HG03565 (cell line): ENCODE data around the gene COL27A1.
"Not testable (repeated sequence)": the region's sequence is repeated elsewhere in the genome, so short reads cannot be mapped to it uniquely, and the experiment has no call there.

Experiments used
- ATAC-seq: cut with Tn5 transposase; IDR thresholded peaks from one replicate; pipeline ENCODE4 v1.9.1; 2021; ENCODE audit warnings: mild to moderate bottlenecking, moderate library complexity; ENCODE audit not compliant: unreplicated experiment

The COL27A1 gene

DNA sequence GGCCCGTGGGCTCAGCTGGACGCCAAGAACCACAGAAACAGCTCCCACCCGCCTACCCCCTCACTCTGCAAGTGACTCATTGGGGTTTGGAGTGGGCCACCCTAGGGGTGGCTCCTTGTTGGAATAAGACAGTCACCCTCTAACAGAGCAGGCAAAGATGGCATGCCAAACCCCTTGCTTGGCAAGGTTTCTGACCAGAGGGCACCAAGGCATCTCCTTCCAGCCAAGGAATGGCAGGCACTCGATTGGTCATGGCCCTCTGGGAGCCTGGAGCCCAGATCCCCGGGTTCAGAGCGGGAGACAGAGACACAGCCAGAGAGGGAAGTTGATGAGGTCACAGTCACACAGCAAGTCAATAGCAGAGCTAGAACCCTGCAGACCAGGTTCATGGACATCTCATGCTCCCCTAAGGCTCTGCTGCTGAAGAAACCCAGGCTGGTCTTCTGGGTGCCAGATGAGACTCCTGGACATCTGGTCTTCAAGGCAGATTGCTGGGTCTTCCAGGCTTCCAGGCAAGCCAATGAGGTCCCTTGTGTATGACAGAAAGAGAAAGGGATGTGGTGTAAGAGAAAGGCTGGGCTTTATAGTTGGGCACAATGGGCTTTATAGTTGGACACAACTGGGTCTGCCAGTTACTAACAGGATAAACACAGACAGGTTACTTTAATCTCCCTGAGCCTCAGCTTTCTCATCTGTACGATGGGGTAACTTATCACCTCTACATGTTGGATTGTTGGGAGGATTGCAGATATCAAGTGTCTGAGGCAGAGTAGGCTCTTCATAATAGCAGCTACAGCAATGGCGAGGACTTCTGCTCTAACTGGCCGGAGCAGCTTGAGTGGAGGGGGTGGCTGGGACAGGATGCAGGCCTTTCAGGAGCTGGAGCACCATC, 33.0 kb upstream of the COL27A1 start:
- ATAC-seq = no peak

DNA sequence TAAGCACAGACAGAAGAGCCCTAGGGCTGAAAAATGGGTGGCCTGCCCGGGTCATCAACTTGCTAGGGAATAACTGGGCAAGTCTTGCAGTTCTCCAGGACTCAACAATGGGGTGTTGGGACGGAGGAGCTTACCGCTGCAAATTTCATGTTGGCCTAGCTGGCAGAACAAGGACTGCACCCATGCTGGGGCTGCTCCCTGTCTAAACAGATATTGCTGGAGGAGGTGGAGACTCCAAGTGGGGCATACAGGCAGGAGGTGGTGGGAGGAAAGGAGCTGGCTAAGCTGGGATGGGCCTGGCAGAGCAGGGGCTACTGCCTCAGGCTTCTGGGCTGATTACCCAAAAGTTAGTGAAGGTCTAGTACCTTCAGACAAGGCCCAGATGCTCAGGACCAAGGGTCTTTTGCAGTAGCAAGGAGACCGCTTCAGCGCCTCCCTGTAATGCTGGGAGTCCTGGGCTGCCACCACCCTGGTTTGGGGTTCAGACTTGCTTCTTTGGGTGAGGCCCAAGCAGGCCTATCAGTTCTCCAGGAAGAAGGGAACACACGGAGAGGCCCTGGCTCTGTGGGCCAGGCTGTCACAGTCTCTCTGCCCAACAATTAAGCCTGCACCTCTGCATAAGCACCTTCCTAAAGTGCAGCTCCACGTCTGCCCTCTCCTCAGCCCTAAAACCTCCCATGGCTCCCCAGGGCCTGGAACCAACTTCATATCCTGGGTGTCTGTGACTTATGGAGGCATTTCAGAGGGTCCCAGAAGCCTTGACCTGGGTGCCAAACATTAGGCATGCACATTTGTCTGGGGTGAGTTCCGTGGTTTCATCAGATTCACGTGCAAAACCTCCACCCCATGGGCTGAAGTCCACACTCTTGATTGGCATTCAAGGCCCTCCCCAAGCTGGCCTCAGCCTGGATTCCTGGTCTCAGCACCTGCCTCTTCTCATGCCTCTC, 32.0 kb upstream of the COL27A1 start:
- no peak for ATAC-seq

DNA sequence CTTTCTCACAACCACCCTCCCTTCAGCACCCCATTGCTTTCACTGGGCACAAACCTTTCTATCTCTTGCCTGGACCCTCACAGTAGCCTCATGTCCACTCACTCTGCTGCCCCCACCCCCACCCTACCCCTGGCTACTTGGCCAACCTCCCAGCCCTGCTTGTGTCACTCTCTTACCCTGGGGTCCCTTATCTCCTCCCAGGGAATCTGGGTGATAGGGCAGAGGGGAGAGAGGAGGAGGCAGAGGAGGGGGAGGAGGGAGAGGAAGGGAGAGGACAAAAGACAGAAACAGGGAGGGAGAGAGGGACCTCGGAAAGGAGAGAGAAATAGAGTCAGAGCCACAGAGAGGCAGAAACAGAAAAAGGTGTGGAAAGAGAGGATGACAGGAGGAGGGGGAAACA, 31.2 kb upstream of the COL27A1 start:
- no peak for ATAC-seq

DNA sequence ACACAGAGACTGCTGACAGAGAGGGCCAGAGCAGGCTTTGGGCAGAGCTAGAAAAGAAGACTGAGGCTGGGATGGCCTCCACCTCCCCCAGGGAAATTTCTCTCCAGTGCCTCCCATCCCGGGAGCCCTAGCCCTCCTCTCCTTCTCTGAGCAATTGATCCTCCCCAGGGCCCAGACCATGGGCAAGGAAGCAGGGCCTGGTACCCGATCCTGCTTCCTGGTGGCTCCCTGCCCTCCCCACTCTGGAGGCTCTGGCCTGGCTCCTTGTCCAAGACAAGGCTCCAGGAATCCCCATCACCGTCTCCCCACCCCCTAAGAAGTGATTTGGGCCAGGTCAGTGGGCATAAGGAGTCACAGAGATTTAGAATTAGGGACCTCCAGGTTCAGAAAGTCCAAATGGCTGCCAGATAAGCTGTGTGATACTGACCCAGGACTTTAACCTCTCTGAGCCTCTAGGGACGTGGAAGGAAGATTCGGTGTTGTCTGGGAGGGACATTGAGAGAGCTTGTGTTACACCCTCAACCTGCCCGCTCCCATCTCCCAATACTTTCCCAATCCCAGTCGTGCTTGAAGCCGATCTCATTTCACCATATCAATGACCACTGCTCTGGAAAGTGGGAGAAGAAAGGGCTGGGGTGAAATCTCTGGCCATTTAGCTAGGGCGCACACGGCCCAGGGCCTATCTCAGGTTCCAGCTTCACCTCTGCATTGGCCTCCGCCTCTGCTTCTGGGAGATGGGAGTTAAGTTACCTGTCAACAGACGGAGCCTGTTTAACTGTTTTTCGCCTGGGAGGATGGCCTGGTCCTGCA, 30.5 kb upstream of the COL27A1 start:
- no peak for ATAC-seq

DNA sequence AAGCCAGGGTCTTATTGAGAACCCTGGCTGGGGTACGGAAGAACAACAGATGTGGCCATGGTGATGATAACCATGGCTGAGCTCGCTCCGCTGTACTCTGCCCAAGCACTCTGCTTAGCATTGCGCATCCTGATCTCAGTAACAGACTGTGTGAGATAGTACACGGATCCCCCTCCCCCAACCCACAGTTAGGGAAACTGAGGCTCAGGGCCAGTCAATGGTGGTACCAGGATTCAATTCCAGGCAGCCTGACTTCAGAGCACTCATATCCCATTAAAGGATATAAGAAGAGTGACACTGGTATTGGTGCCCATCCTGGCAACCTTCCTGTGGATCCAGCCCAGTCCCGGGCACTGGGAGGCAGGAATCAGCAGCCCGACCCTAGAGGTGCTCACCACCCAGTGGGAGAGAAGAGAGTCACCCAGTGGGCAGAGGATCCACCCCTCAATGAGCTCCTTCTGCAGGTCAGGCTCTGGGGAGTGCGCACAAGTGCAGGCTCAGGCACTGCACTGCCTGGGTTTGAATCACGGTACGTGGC, 29.8 kb upstream of the COL27A1 start:
- ATAC-seq = no peak

DNA sequence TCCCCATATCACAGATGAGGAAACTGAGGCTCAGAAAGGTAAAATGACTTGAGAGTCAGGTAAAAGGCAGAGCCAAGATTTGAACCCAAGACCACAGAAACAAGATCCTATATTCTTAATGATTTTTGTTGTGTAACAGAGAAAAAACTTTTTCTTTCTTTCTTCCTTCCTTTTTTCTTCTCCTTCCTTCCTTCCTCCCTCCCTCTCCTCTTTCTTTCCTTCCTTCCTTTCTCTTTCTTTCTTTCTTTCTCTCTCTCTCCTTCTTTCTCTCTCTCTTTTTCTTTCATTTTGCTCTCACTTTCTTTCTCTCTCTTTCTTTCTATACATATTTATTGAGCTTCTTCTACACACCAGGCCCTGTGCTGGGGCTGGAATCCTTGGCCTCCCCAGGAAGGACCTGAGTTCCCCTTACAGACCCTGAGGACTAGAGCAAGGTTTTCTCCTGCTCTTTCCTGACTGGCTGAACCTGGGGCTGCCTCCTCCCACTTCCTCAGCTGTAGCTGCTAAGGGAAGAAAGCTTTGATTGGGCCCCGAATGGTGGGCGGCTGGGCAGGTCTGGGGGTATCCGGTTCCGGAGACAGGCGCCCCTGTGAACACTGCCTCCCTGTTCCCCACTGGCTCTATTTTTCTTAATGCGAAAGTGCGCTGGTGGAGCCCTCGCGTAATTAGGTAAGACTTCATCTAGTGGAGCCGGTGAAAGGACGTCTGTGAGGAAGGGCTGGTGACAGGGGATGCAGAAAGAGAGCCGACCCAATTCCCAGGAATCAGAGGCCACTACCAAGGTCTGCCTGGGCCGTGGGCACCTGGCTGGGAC, 28.9 kb upstream of the COL27A1 start:
- no peak for ATAC-seq

DNA sequence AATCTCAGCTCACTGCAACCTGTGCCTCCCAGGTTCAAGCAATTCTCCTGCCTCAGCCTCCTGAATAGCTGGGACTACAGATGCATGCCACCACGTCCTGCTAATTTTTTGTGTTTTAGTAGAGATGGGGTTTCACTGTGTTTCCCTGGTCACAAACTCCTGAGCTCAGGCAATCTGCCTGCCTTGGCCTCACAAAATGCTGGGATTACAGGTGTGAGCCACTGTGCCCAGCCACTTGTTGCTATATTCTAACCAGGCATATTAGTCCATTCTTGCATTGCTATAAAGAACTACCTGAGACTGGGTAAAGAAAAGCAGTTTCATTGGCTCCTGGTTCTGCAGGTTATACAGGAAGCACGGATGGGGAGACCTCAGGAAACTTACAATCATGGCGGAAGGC, 26.6 kb upstream of the COL27A1 start:
- ATAC-seq = not testable (repeated sequence)

DNA sequence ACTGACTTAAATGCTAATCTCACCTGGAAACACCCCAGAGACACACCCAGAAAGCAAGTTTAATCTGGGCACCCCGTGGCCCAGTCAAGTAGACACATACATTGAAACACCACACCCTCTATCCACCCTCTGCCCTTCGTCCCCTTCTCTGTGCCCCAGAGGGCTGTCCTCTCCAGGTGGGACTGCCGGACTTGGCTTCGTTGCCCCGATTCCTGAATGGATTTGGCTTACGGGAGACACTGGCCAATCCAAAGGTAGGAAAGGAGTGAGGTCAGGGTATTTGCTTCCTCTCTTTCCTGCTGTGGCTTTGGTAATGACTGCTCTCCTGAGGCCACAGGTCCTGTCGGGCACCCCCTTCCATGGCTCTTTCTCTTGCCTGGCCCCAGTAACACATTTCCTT, 25.2 kb upstream of the COL27A1 start:
- no peak for ATAC-seq

DNA sequence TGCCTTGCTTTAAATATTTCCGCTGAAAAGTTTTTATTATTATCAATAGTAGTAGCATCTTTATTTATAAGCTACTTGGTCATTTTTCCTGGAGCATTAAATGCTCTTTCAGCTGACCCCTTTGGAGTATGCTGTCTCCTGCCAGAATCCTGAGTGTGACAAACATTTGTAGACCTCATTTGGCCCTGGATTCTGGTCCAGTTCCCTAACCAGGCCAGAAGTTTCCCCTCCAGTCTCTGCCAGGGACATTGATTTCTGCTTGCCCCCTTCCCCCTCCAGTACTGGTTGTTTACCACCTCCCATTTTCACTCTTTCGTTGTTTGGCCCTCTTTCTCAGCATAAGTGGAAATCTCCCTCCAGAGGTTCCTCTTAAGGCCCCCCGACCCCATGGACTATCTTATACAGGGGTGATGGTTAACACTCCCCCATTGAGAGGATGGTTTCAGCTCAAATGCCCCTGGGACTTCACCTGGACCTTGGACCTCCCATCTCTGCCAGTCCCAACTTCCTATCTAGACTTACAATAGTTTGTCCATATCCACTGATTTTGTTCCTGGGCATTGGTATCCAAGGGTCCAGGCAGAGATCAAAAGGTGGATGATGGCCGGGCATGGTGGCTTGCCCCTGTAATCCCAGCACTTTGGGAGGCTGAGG, 24.6 kb upstream of the COL27A1 start:
- no peak for ATAC-seq

DNA sequence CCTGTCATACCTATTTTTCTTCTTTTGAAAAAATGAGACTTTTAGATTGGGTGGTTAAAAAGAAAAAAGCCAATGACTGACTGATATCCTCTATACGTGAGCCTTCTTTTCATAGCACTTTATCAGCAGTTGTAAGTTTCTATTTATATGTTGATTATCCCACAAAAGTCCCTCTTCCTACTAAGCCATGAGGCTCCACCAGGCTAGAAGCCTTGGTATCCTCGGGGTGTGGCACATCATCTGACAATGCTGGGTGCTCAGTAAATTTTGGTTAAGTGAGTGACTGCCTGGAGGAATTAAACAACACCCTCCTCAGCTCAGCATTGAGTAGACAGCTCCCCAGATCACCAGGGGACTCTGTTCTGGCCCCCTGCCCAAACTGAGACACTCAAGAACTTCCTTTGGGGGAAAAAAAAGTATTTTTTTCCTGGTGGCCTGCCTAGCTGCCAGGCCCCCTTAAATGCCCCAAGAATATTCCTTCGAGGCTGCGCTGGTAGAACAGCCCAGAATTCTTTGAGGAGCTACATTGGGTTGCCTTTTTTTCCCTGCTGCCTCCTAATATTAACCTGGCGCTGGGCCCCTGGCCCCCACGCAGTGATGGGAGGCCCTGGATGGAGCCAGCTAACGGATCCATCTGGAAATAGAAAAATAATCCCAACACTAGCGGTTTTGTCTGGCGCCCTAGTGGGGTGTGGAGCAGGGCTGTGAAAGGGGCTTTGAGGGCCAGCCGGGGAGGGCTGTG, 23.4 kb upstream of the COL27A1 start:
- ATAC-seq = no peak

DNA sequence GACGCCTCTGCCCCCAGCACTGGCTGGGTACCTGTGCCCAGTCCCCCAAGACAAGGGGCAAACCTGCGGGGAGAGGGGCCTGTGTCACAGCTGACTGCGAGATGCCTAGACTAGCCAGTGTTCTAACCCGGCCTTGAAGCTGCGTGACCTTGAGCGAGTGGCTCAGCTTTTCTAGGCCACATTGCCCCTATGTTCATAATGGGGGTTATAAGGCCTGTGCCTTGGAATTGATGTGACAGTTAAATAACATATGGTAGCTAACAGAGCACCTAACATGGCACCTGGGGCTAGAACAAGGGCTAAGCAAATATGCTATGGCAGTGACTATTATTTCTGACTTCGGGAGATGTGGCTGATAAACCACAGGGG, 22.8 kb upstream of the COL27A1 start:
- ATAC-seq = no peak

DNA sequence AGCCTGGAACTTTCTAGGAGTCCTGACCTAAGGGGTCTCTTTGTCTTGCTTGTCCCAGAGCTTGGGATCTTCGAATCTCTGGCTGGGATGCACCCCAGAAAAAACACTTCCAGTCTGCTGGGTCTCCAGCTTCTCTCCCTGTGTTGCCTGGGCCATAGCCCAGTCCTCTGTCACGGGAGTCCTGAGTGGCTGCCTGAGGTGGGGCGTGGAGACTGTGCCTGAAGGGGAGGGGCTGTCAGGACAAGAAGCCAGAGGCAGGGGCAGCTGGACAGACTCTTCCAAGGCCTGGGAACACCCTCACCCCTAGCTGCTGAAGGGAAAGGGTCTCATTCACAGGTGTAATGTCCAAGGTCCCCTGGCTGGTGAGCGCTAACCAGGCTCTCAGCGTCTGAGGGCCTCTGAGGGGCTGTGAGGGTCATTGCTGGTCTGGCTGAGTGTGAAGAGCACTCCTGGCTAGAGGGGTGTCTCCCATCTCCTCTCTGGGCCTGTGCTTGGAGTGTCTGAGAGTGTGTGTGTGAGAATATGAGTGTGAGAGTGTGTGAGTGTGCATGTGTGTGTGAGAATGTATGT, 20.4 kb upstream of the COL27A1 start:
- no peak for ATAC-seq

DNA sequence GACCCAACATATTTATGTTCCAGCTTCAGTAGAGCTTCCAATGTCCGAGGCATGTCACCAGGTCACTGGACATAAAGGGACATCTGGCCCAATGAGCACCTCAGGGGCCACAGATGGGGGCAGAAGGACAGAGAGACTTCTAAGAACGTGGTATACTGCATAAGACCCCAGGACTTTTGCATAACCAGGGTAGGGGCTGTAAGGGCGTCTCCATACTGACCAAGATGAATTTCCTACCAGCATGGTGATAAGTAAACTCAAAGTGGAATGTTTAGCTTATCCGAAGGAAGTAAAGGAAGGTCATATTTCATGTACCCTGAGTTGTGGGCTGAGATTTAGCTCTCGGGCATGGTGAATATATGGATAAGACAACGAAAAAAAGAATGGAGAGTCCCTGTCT, 17.5 kb upstream of the COL27A1 start:
- no peak for ATAC-seq

DNA sequence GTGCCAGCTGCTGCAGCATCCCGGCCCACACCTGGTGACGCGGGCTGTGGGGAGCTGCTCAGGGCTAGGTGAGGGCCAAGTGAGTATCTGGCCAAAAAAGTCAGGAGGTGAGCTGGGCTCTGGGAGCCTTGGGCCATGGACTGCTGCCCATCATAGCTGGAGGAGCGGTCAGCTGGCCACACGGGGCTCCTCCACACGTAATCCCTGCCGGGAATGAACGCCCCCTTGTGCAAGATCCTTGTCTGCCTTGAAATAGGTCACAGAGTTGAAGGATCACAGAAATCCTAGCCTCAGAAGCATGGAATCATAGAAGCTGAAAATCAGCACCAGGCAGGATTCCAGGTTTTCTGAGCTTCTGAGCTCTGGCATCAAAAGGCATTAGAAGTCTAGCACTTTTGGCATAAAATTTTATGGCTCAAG, 16.8 kb upstream of the COL27A1 start:
- no peak for ATAC-seq

DNA sequence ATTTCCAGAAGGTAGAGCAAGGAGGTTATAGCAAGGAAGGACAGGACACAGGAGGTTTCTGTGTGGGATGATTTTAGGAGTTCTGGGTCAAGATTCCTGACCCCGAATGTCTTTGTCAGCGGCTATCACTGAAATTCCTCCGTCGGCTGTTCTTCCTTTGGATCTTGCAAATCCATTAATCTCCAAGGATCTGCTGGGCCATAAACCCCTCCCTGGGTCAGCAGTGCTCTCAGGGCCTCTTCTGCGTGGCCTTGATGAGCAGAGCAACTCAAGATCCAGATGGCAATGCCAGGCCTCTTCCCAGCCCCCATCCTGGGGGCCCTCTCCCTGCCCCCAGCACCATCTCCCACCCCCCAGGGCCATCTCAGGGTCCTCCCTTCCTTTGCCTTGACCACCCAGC, 16.3 kb upstream of the COL27A1 start:
- ATAC-seq = no peak

DNA sequence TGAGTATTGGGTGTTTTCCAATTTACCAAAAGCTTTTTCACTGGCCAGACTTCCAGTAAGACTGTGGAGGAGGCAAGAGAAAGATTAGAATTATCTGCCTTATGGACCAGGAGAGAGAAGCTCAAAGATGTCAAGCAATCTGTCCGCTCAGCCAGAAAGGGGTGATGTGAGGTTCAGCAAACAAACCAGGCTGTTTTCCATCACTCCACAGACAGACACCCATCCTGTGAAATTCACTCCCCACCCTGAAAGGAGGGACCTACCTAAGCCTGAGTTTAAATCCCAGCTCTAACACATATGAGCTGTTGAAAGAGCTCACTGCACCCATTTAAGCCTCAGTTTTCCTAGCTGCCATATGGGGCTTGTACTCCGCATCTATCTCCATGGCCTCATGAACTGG, 14.9 kb upstream of the COL27A1 start:
- ATAC-seq = no peak

DNA sequence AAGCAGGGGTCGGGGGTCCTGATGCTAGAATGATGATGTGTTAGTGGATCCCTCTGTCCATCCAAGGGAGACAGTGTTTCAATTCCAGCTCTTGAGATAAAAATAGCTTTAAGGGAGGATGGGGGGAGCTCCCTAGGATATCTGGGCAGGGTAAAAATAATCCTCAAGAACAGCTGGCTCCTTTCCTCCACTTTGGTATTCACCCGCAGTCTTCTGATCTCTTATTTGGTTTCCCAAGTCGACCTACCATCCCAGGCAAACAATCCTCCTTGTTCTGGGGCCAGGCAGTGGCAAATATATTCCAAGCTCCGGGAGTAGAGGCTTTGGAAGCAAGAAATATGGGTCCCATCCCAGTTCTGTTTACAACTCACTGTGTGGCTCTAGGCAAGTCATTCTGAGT, 14.5 kb upstream of the COL27A1 start:
- no peak for ATAC-seq
